Suprapubic skin (tissue), 4 donors: ENCODE data around the gene CACNA1H.
"Not testable (repeated sequence)": the region's sequence is repeated elsewhere in the genome, so short reads cannot be mapped to it uniquely, and the experiment has no call there.

Source experiments
- CTCF ChIP-seq, 2 donors: fragments of 200-600 bp in 1 of 2; fragments of 450-650 bp in 1 of 2; sonication (generic) in 1 of 2; IDR thresholded peaks; one replicate each; pipeline ENCODE4 v1.5.1; 2016 to 2019; ENCODE audit warnings: antibody characterized with exemption in 2 of 2, mild to moderate bottlenecking in 1 of 2, moderate library complexity in 1 of 2
- EP300 ChIP-seq: sonication (generic); formaldehyde crosslinking; IDR thresholded peaks from one replicate; pipeline ENCODE4 v1.6.1; 2017; ENCODE audit warnings: antibody characterized with exemption
- POLR2A ChIP-seq, 2 donors: fragments of 450-650 bp; IDR thresholded peaks; one replicate each; pipeline ENCODE4 v1.6.1; 2017; ENCODE audit warnings: antibody characterized with exemption in 2 of 2, mild to moderate bottlenecking in 2 of 2, moderate library complexity in 2 of 2
- POLR2AphosphoS5 ChIP-seq, 3 donors: sonication (generic); formaldehyde crosslinking; IDR thresholded peaks; one replicate each; pipeline ENCODE4 v1.6.1; 2017; ENCODE audit warnings: antibody characterized with exemption in 3 of 3

- TF ChIP-seq CTCF (IDR thresholded peaks at IDR 0.05); POLR2A (IDR thresholded peaks at IDR 0.05); EP300; POLR2AphosphoS5 (IDR thresholded peaks at IDR 0.05): not testable (repeated sequence)
Measured at GRCh38 chr16:1225728-1226311, 72.9 kb downstream of the CACNA1H start.
